ENCODE measurements around the gene SVOPL.
"Not testable (repeated sequence)": the region's sequence is repeated elsewhere in the genome, so short reads cannot be mapped to it uniquely, and the experiment has no call there.

Gene SVOPL

GRCh38 chr7:138699661-138700060, 1.5 kb downstream of the SVOPL start:
- no peak for DNase-seq

GRCh38 chr7:138698281-138698680, 2.9 kb downstream of the SVOPL start:
- no peak for DNase-seq

GRCh38 chr7:138697535-138698182, 3.5 kb downstream of the SVOPL start:
- DNase-seq = no peak

GRCh38 chr7:138695776-138696175, 5.4 kb downstream of the SVOPL start:
- DNase-seq = not testable (repeated sequence)

- no peak for DNase-seq
These were observed 6.1 kb downstream of the SVOPL start for GRCh38 chr7:138695106-138695505.

- no peak for DNase-seq
These were observed 10.0 kb downstream of the SVOPL start for GRCh38 chr7:138691178-138691577.

GRCh38 chr7:138690495-138690894, 10.7 kb downstream of the SVOPL start:
- no peak for DNase-seq

GRCh38 chr7:138688037-138688436, 13.1 kb downstream of the SVOPL start:
- not testable (repeated sequence) for DNase-seq

GRCh38 chr7:138684340-138684739, 16.8 kb downstream of the SVOPL start:
- no peak for DNase-seq

GRCh38 chr7:138679793-138680192, 21.4 kb downstream of the SVOPL start:
- DNase-seq = no peak

GRCh38 chr7:138670594-138670993, 30.6 kb downstream of the SVOPL start:
- DNase-seq = no peak

- no peak for DNase-seq
These were observed 31.8 kb downstream of the SVOPL start for GRCh38 chr7:138669364-138669763.

- DNase-seq = no peak
These were observed 32.2 kb downstream of the SVOPL start for GRCh38 chr7:138668946-138669345.

GRCh38 chr7:138668229-138668596, 32.9 kb downstream of the SVOPL start:
- DNase-seq = no peak

- no peak for DNase-seq
These were observed 33.5 kb downstream of the SVOPL start for GRCh38 chr7:138667535-138668228.

- no peak for DNase-seq
These were observed 34.8 kb downstream of the SVOPL start for GRCh38 chr7:138666385-138666784.

GRCh38 chr7:138665669-138666140, 35.5 kb downstream of the SVOPL start:
- peak in 12 of 51 donors; percentile 5 to 33 (median 18) for DNase-seq

- no peak for DNase-seq
These were observed 35.9 kb downstream of the SVOPL start for GRCh38 chr7:138665249-138665648.

GRCh38 chr7:138663725-138664710, 37.1 kb downstream of the SVOPL start:
- DNase-seq = peak in 3 of 51 donors; percentile 3 to 35 (median 26)

- no peak for DNase-seq
These were observed 38.2 kb downstream of the SVOPL start for GRCh38 chr7:138662991-138663320.

- DNase-seq = no peak
These were observed 38.8 kb downstream of the SVOPL start for GRCh38 chr7:138662076-138662990.

All from hypothalamus (tissue), 51 donors.